GM19025 (cell line): ENCODE data around the gene MTUS2.

Experiments
- ATAC-seq: cut with Tn5 transposase; IDR thresholded peaks from one replicate; pipeline ENCODE4 v1.9.1; 2021; ENCODE audit warnings: mild to moderate bottlenecking, low read depth, moderate library complexity; ENCODE audit not compliant: unreplicated experiment

Gene MTUS2

GRCh38 chr13:29465741-29466293 lies 645.7 kb downstream of the MTUS2 start:
- ATAC-seq = no peak

GRCh38 chr13:29471551-29471950 lies 651.4 kb downstream of the MTUS2 start:
- no peak for ATAC-seq

- ATAC-seq = no peak
Observed at GRCh38 chr13:29472332-29472961, 652.3 kb downstream of the MTUS2 start.

- no peak for ATAC-seq
Observed at GRCh38 chr13:29473166-29473565, 653.0 kb downstream of the MTUS2 start.

- no peak for ATAC-seq
Observed at GRCh38 chr13:29474991-29475390, 654.9 kb downstream of the MTUS2 start.

DNA sequence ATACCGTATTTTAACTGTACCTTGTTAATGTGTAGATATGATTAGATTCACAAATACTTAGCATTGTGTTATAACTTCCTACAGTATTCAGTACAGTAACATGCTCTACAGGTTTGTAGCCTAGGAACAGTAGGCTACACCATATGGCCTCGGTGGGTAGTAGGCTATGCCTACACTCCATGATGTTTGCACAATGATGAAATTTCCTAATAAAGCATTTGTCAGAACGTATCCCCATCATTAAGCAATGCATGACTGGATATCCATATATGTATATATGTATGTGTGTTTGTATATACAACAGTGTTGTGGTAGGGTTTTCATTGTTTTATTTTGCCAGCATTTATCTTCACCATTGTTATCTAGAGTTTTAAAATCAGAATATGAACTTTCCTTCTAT lies 655.9 kb downstream of the MTUS2 start:
- no peak for ATAC-seq

DNA sequence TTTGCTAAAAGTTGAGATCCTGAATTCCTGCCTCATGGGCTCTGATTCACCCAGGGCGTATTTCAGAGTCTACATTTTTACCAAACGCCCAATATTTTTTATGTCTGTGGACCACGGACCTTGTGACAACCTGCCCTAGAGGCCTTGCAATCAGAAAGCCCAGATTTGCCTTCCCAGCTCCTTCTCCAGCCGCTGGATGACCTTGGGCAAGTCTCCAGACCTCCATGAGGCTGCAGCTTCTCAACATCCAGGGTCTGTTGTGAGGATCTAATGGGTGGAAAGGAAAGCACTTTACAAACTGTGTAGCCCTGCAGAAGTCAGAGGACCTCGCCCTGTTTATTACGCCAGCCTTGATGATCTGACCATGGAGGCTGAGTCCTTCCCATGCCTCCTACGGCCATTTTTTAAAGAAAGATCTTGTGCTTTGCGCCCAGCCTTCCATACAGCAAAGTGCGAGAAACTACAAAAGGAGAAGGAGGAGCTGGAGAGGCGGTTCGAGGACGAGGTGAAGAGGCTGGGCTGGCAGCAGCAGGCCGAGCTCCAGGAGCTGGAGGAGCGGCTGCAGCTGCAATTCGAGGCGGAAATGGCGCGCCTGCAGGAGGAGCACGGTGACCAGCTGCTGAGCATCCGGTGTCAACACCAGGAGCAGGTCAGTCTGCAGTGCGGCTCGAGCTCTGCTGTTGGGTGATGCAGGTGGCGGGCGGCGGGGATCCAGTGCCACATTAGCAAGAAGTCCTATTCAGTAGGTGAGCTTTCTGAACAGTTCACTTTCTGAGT lies 659.8 kb downstream of the MTUS2 start:
- ATAC-seq = no peak

- ATAC-seq = no peak
Observed at GRCh38 chr13:29480893-29481525, 660.9 kb downstream of the MTUS2 start.

DNA sequence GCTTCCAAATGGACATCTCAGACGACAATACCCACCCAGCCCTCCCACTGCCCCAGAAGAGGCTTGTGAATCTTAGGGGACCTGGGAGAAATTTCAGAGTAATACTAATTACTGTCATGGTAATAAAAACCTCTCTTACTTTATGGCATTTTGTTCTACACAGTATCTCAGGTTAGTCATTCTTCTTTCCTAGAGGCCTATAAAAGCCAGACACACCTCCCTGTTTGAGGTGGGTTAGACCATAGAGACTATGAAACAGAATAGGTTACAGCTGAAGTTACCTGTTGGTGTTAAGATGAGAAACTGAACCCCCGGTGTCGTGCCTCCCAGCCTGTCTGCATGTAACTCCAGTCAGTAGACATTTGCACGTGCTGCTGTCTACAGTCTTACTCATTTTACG lies 661.5 kb downstream of the MTUS2 start:
- ATAC-seq = no peak

DNA sequence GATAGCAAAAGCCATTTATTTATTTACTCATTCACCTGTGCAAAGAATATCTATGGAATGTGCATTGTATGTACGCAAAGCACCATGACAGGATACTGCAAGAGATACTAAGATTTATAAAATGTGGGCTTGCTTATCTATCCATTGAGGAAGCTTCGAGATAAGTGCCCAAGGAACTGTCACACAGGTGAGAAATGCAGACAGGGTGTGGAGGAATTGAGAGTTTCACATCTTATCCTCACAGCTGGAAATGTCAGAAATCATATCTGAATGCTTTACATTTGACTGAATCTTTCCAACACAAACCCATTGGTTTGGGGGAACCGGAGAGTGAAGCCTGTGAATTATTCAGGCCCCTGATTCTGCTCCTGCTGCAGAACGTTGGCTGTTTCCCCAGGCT lies 662.4 kb downstream of the MTUS2 start:
- no peak for ATAC-seq

GRCh38 chr13:29483211-29483610 lies 663.1 kb downstream of the MTUS2 start:
- no peak for ATAC-seq

DNA sequence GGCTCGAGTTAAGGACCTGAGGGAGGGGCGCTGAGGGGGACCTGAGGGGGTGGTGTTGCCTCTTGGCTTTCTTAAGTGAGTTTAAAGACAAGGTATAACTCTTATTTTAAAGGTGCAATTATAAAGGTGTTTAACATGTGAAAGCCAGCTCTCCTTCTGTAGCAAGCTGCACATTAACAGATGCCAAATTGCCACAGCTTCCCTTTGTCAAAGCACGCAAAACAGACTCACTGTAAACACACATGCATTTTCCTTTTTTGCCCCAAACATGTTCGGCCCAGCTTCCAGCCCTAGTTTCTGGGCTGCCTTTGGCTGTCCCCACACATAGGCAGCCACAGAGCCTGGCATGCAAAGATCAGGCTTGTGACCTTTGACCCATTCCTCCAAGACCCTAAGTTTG lies 663.5 kb downstream of the MTUS2 start:
- ATAC-seq = no peak

DNA sequence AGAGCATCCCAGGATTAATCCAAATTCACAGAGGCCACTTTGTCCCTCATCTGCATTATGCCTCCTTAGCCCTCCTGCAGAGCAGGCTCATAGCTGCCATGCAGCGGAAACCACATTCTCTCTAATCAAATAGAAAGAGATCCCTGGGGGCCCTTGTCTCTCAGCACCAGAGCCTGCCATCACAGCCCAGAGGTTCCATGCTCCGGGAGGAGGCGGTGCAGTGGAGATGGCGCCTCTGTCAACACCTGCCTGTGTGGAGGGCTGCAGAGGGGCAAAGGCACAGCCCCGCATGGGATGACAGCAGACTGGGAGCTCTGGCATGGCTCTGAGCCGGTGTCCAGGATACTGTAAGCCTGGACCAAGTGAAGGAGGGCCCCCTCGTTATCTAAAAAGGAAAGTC lies 664.1 kb downstream of the MTUS2 start:
- no peak for ATAC-seq

DNA sequence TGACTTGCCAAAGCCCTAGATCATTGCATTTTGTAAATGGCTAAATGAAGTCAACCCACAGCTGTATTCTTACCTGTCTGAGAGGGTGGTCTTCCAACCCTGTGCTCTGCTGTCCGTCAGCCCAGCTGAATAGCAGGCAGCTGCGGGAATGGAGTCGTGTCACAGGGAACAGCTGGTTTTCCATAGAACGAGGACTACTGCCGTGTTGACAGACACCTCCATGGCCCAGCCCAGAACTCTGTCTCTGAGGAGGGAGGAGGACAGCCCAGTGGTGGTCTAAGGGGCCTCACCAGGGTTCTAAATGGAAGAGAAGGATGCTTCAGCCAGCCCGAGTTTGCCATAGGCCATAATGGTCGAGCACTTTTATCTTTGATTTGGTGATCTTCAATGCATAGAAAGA lies 664.7 kb downstream of the MTUS2 start:
- ATAC-seq = no peak

- no peak for ATAC-seq
Observed at GRCh38 chr13:29486551-29486950, 666.4 kb downstream of the MTUS2 start.

DNA sequence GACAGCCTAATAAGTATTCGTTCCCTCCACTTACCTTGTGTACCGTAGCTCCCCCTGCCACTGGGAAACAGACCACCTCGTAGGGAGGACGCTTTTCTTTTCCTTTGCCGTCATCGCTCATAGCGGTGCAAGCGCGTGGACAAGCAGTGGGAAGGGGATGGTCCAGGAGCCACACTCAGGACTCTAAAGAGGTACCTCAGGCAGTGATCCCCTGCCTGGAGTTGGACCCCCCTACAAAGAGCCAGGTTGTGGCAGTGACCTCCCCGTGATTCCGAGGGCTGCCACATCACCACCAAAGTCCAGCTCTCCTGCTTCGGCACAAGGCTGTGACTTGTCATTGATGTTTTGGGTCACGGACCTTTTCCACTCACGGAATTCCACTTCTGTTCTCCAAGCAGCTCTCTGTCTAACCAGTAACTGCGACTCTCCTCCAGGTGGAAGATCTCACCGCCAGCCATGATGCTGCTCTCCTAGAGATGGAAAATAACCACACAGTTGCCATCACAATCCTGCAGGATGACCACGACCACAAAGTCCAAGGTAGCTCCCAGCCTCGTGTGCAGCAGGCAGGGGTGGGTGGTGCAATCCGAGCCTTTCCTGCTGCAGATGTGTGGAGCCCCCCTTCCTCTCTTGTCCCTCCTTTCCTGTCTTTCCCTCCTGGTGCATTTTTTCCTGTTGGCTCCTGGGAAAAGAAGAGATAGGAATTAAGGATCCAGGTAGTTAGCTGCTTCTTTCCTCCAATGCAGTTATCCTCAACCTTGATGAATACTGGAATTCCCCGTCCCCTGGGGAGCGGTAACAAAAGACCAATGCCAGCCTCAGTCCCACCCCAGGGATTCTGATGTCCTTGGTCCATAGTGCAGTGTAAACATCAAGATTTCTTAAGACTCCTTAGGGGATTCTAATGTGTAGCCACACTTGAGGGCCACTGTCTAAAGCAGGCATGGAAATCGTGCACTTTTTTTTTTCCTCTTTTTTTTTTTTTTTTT lies 667.6 kb downstream of the MTUS2 start:
- no peak for ATAC-seq

- ATAC-seq = no peak
Observed at GRCh38 chr13:29489650-29490560, 669.8 kb downstream of the MTUS2 start.

- no peak for ATAC-seq
Observed at GRCh38 chr13:29490561-29490885, 670.4 kb downstream of the MTUS2 start.

DNA sequence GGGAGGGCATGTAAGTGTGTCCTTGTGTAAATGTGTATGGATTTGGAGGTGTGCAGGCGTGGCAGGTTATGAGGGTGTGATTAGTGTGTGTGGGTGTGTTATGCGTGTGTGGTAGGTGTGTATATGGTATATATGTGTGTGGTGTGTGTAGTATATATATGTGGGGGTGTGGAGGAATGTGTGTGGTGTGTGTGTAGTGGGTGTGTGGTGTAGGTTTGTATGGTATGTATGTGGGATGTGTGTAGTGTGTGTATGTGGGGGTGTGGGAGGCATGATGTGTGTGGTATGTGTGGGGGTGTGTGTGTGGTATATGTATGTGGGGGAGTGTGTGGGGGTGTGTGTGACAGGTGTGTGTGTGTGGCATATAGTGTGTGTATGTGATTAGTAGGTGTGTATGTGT lies 671.1 kb downstream of the MTUS2 start:
- no peak for ATAC-seq
